Mammary epithelial cell (primary cell): ENCODE measurements around the gene FAM184B.

Experiments
- CTCF ChIP-seq, 2 donors: IDR thresholded peaks in 1 of 2; conservative IDR thresholded peaks in 1 of 2; 2 replicates each; pipeline ENCODE4 v1.5.1; 2011 to 2012; ENCODE audit warnings: inconsistent platforms in 2 of 2, low read length in 2 of 2, mild to moderate bottlenecking in 2 of 2, control low read depth in 1 of 2, low read depth in 1 of 2; ENCODE audit not compliant: insufficient read depth in 1 of 2; ENCODE audit errors: extremely low read depth in 1 of 2
- EZH2 ChIP-seq: IDR thresholded peaks from 2 replicates; pipeline ENCODE4 v1.6.1; 2012; ENCODE audit warnings: low read length, inconsistent platforms, borderline replicate concordance

- no peak for TF ChIP-seq CTCF (conservative IDR thresholded peaks at IDR 0.05 in 1 of 2, IDR thresholded peaks at IDR 0.05 in 1 of 2; ENCODE audit: extremely low read depth in 1 of 2, insufficient read depth in 1 of 2, low read depth in 1 of 2, low read length in 2 of 2)
- TF ChIP-seq EZH2: no peak
Observed at GRCh38 chr4:17680559-17681280, 100.7 kb downstream of the FAM184B start.
